Muscle layer of colon (tissue), 2 donors: ENCODE results near the gene ADSL.
A peak's percentile ranks its signal among the peaks of the same experiment; 100 is the strongest.
"Not testable (repeated sequence)": the region's sequence is repeated elsewhere in the genome, so short reads cannot be mapped to it uniquely, and the experiment has no call there.

Experiments used
- H3K27ac ChIP-seq: one replicate; pipeline ENCODE4 v1.7.0; 2013; ENCODE audit warnings: low read depth, mild to moderate bottlenecking, low read length, moderate library complexity
- H3K27me3 ChIP-seq, 2 donors: one replicate each; pipeline ENCODE4 v1.7.0; 2013; ENCODE audit warnings: low read length in 2 of 2, mild to moderate bottlenecking in 2 of 2; ENCODE audit not compliant: insufficient read depth in 2 of 2, control insufficient read depth in 1 of 2
- H3K36me3 ChIP-seq: one replicate; pipeline ENCODE4 v1.7.0; 2013; ENCODE audit warnings: mild to moderate bottlenecking, low read length; ENCODE audit not compliant: insufficient read depth
- H3K4me1 ChIP-seq: one replicate; pipeline ENCODE4 v1.7.0; 2013; ENCODE audit warnings: mild to moderate bottlenecking, low read length; ENCODE audit not compliant: insufficient read depth
- H3K4me3 ChIP-seq, 2 donors: one replicate each; pipeline ENCODE4 v1.7.0; 2013; ENCODE audit warnings: low read length in 2 of 2, low read depth in 1 of 2, mild to moderate bottlenecking in 1 of 2, moderate library complexity in 1 of 2
- H3K9ac ChIP-seq: one replicate; pipeline ENCODE4 v1.7.0; 2013; ENCODE audit warnings: low read length
- H3K9me3 ChIP-seq: one replicate; pipeline ENCODE4 v1.7.0; 2013; ENCODE audit warnings: mild to moderate bottlenecking, low read length
- donor health status: abdominal sarcoma.
- donor health status: Adenocarcinoma of cecum.

Gene ADSL

DNA sequence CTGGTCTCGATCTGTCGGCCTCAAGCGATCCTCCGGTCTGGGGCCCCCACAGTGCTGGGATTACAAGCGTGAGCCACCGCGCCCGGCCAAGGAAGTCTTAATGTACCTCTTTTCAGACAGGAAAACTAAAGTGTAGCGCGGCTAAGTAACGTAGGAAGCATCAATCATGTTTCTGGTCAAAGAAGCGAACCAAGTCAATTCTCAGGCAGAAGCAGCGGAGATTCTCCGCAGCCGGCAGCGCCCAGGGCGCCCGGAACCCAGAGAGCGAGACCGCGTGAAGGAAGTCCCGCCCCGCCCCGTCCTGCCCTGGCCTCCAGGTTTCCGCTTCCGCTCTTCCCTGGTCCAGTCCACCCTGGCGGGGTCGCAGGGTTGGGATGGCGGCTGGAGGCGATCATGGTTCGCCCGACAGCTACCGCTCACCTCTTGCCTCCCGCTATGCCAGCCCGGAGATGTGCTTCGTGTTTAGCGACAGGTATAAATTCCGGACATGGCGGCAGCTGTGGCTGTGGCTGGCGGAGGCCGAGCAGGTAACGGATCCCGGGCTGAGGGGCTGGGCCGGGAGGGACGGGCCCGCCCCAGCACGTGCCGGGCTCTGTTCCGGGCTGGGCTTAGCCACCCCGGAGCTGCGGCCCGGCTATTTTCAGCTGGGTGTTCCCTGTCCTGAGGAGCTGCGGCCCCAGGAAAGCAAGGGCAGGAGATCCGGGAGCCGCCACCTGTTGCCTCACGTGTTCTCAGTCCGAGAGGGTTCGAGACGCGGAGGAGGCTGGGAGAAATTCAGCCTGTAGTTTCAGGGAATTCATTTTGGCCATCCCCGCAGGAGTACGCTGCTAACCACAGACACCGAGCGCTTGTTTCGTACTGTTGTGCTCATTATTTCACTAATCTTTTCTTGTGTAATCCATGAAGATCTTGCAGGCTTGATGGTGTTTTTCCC is at the start of gene ADSL:
ADSL (plus strand) TSS at position 316 of the 934 bp plus-strand sequence; CDS start at position 375, 59 bp downstream.
- Histone ChIP-seq H3K4me1 (peaks cover 15% of the 10 kb centered on the region), H3K9ac (peak within 1 kb of the TSS; percentile 86), H3K27ac (peak within 1 kb of the TSS; percentile 90), H3K27me3 (no peaks in the 10 kb centered on the region), H3K9me3 (no peaks in the 10 kb centered on the region), H3K36me3 (peaks cover 18% of the 10 kb centered on the region), H3K4me3 (peak within 1 kb of the TSS; percentile 59 to 92)

DNA sequence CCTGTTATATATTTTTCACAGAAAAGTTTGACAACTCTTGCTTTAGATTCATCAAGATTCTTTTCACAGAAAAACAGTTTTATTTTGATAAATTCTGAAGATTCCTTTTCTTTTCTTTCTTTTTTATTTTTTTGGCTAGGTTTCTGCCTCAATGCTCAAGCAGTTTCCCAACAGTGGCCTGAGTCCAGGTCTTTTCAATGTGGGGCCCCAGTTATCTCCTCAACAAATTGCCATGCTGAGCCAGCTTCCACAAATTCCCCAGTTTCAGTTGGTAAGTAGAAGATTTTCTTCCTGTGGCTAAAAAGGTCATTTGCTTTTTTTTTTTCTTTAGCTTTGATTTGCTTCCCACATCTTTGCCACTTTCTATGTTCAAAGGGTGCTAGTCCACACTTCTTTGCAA is 46.0 kb upstream of the ADSL start:
- H3K4me1 ChIP-seq: no peaks in the 10 kb centered on the region
- no peak overlapping the region for H3K27ac ChIP-seq
- no peaks in the 10 kb centered on the region for H3K27me3 ChIP-seq
- peaks cover 48% of the 10 kb centered on the region for H3K36me3 ChIP-seq
- H3K4me3 ChIP-seq: no peak overlapping the region
- no peak overlapping the region for H3K9ac ChIP-seq
- no peaks in the 10 kb centered on the region for H3K9me3 ChIP-seq

DNA sequence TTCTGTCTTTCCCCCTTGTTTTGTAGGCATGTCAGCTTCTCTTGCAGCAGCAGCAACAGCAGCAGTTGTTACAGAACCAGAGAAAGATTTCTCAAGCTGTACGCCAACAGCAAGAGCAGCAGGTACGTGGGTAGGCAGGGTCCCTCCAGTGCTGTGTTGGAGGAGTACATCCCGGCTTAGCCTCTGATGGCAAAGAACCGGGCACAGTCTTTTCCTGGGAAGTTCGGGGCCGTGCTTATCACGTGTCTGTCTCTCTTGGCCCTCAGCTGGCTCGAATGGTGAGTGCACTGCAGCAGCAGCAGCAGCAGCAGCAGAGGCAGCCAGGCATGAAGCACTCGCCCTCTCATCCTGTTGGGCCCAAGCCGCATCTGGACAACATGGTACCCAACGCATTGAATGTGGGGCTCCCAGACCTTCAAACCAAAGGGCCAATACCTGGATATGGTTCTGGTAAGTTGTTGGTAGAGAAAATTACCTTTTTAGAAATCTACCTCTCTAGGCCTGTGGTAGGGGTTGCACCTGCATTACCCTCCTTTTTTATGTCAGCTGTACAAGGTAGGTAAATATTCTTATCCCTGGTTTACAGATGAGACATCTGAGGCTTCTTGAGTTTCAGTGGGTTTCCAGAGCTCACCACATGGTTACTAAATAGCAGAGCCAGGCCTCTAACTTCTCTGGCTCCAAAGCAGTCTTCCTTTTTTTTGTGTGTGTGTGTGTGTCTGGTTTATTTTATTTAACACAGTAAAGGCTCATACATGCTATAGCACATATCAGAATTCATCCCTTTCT is 45.2 kb upstream of the ADSL start:
- Histone ChIP-seq H3K4me3 (no peak overlapping the region), H3K27ac (no peak overlapping the region), H3K36me3 (peaks cover 45% of the 10 kb centered on the region), H3K4me1 (no peaks in the 10 kb centered on the region), H3K27me3 (no peaks in the 10 kb centered on the region), H3K9me3 (no peaks in the 10 kb centered on the region), H3K9ac (no peak overlapping the region)

DNA sequence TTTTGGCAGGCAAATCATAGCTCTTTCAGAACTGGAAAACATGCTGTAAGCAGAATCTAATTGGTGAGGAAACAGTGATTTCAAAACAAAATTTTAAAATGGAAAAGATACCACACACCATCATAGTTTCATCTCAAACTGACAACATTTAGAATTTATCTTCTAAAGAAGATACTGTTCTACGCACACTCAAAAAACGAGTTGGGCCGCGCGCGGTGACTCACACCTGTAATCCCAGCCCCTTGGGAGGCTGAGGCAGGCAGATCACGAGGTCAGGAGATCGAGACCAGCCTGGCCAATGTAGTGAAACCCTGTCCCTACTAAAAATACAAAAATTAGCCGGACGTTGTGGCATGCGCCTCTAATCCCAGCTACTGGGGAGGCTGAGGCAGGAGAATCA is 44.2 kb upstream of the ADSL start:
- no peak overlapping the region for H3K9ac ChIP-seq
- no peak overlapping the region for H3K27ac ChIP-seq
- H3K4me1 ChIP-seq: peaks cover 7% of the 10 kb centered on the region
- H3K9me3 ChIP-seq: no peaks in the 10 kb centered on the region
- no peaks in the 10 kb centered on the region for H3K27me3 ChIP-seq
- peaks cover 40% of the 10 kb centered on the region for H3K36me3 ChIP-seq
- H3K4me3 ChIP-seq: no peak overlapping the region

DNA sequence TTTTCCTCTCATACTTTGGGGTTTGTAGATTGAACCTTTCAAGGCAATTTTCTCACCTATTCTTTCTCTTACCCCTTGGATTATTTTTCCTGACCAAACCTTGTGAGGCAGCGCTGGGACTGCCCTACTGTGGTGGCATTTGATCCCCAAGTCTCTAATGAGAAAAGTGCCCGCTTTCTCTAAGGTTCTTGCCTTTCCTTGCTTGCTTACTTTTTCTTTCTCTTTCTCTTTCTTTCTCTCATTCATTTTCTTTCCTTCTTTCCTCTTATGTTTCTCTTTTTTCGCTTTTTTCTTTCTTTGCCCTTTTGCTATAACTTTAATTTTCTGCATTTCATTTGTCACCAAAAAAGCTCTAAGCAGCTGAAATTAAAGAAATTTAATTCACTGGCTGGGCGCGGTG is 40.7 kb upstream of the ADSL start:
- Histone ChIP-seq H3K27ac (no peak overlapping the region), H3K36me3 (peaks cover 57% of the 10 kb centered on the region), H3K4me3 (no peak overlapping the region), H3K4me1 (peaks cover 33% of the 10 kb centered on the region), H3K9ac (no peak overlapping the region), H3K27me3 (no peaks in the 10 kb centered on the region), H3K9me3 (no peaks in the 10 kb centered on the region)

DNA sequence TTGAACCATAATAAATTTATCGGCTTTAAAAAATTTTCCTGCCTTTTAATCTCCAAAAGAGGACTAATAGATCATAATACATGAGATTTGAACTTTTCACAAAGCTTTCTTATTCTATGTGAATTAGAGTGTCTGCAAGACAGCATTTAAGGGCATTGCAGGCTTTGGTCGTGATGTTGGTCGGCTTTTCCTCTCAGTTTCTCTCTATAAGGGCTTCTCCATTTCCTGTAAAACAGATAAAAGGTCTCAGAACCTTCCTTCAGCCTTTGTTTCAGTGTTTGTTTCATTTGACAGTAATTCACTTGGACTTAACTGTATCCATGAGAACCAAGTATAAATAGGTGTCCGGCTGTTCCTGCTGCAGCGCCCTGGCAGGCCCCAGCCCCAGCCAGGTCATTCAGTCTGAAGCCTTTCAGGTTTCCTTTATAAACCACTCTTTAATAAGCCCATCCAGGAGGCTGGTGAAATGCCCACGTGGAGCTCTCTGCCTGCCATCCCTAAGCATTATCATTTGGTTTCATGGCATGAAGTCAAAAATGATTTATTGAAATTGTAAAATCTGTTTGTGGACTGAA is 37.2 kb upstream of the ADSL start:
- Histone ChIP-seq H3K27me3 (no peaks in the 10 kb centered on the region), H3K9ac (no peak overlapping the region), H3K4me3 (no peak overlapping the region), H3K27ac (peak overlapping the region; percentile 65), H3K9me3 (no peaks in the 10 kb centered on the region), H3K4me1 (peaks cover 39% of the 10 kb centered on the region), H3K36me3 (peaks cover 60% of the 10 kb centered on the region)

DNA sequence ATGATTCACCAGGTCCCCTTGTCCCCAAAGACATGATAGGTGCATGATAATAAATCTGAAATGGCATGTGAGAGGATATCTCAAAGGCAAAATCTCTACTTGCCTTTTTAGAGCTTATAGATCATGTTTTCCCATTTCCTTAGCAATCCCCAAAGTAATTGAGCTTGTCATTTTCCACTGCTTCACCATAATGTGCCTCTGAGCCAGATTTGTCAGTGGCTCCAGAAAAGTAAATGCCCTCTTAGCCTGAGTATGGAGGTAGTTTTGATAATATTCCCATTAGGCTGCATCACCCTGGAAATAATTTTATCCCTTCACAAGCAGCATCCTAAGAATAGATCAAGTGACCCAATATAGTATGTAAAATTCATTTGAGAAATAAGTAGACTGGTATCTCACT is 36.7 kb upstream of the ADSL start:
- Histone ChIP-seq H3K4me1 (peaks cover 39% of the 10 kb centered on the region), H3K9me3 (no peaks in the 10 kb centered on the region), H3K27ac (peak overlapping the region; percentile 65), H3K9ac (no peak overlapping the region), H3K36me3 (peaks cover 65% of the 10 kb centered on the region), H3K27me3 (no peaks in the 10 kb centered on the region), H3K4me3 (no peak overlapping the region)

DNA sequence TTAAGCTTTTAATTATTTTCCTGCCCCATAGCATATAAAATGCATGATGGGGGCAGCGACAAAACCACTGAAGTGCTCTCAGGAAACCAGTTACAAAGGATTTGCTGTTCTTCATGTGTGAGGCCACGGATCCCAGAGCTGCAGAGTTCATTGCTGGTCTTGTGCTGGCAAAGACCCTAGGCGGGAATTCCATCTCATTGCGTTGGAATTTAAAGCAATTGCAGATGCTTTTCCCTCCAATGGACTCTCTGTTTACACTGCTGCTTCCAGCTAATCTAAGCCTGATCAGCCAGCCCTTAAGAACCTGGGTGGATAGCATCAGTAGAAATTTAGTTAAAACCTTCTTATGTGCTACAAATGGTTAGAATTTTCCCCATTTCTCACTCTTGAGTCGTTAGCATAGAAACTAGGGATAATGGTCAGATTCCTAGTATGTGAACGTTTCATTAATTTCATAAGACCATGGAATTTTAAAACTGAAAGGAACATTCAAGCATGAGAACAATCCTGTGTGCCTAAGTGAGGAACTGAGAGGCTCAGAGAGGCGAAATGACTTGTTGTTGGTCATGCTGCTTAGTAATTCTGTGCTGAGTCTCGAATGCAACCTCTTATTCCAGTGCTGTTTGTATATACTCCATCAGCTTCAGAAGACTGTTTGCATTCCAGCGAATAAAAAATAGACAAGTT is 36.1 kb upstream of the ADSL start:
- Histone ChIP-seq H3K36me3 (peaks cover 66% of the 10 kb centered on the region), H3K27me3 (no peaks in the 10 kb centered on the region), H3K9me3 (no peaks in the 10 kb centered on the region), H3K9ac (no peak overlapping the region), H3K4me1 (peaks cover 39% of the 10 kb centered on the region), H3K4me3 (peak overlapping the region in 1 of 2 donors; percentile 2), H3K27ac (peak overlapping the region; percentile 65)

DNA sequence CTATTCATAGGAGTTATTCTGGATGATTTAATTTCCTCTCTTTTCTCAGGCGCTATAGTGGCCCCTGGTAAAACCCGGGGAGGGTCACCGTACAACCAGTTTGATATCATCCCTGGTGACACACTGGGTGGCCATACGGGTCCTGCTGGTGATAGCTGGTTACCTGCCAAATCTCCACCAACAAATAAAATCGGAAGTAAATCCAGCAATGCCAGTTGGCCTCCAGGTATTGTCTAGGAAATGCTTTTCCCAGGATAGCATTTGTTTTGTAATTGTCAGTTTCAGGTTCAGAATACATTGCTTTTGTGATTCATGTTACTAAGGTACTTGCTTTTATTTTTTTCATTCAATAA is 35.6 kb upstream of the ADSL start:
- Histone ChIP-seq H3K27me3 (no peaks in the 10 kb centered on the region), H3K9ac (no peak overlapping the region), H3K4me3 (no peak overlapping the region), H3K36me3 (peaks cover 67% of the 10 kb centered on the region), H3K9me3 (no peaks in the 10 kb centered on the region), H3K4me1 (peaks cover 39% of the 10 kb centered on the region), H3K27ac (peak overlapping the region; percentile 65)

DNA sequence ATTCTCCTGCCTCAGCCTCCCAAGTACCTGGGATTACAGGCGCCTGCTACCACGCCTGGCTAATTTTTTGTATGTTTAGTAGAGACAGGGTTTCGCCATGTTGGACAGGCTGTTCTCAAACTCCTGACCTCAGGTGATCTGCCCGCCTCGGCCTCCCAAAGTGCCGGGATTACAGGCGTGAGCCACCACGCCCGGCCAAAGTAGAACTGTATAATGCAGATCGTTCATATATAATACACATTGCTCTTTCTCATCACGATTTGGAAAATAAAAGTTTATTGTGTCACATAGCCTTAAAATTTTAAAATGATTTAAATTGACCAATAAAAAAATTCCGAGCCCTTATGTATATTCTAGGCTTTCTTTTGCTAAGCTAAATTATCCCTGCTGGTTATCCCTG is 34.7 kb upstream of the ADSL start:
- H3K9ac ChIP-seq, H3K27me3 ChIP-seq, H3K4me3 ChIP-seq, H3K27ac ChIP-seq, H3K9me3 ChIP-seq: not testable (repeated sequence)
- Histone ChIP-seq H3K36me3 (peaks cover 74% of the 10 kb centered on the region), H3K4me1 (peaks cover 37% of the 10 kb centered on the region)

DNA sequence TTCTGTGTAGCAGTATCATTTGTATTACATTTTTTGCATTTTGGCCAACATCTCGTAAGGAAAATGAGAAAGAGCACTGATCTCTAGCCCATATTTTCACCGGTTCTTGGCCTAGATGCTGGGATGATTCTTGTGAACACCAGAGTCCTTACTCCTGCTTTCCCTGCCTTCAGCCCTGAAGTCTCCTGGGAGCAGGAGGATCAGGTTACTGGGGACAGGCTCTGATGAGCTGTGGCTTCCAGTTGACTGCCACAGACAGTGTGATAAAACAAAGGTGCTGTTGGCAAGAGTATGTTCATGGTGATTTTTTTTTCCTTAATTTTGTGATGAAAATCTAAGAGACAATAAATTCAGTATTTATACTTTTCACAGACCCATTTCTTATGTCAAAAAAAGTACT is 34.2 kb upstream of the ADSL start:
- Histone ChIP-seq H3K4me3 (no peak overlapping the region), H3K9ac (no peak overlapping the region), H3K9me3 (no peaks in the 10 kb centered on the region), H3K27ac (no peak overlapping the region), H3K4me1 (peaks cover 33% of the 10 kb centered on the region), H3K36me3 (peaks cover 79% of the 10 kb centered on the region), H3K27me3 (no peaks in the 10 kb centered on the region)
